ENCODE measurements around the gene PPP2R3A. TPM values are rescaled to one million over a fixed set of nuclear protein-coding genes. Genes with fewer than 3 reads are reported as not detected.

PPP2R3A gene
- total and polyA plus RNA-seq, 2 donors from 2014 or later: 16.6 to 71.9 TPM

DNA sequence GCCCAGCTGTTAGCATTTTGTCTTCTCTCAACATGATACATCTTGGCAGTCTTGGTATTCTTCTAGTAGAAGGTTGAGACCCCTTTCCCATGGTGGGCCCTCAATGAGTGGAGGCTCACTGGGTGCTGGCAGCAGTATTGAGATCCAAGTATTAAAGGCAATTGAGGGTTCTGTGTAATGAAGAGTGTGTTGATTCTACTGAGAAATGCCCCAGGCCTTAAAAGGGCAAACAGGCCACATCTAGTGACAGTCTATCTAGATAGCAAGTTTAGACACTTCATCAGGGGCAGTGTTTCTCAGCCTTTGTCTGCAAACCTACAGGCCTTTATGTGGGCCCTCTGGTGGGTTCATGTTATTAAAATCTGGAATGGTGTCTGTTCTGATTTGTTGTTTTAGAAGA is 9.5 kb downstream of the PPP2R3A start:
- no peak for DNase-seq
- no peak for TF ChIP-seq CTCF (IDR thresholded peaks at IDR 0.05; ENCODE audit: borderline replicate concordance, extremely low read depth, insufficient read depth)
- H3K9ac ChIP-seq (ENCODE audit: low read length in 3 of 3): no peak overlapping the region
- no peaks in the 10 kb centered on the region for H3K36me3 ChIP-seq (ENCODE audit: control insufficient read depth in 2 of 3, insufficient read depth in 3 of 3, low read length in 3 of 3)
- H3K4me3 ChIP-seq (ENCODE audit: low read length in 3 of 3): no peak overlapping the region
- peaks cover 0 to 29% (median 14%) of the 10 kb centered on the region in 3 donors for H3K4me1 ChIP-seq (ENCODE audit: control insufficient read depth in 2 of 3, insufficient read depth in 2 of 3, low read depth in 1 of 3, low read length in 3 of 3)
- H3K27ac ChIP-seq (ENCODE audit: low read depth in 2 of 2, low read length in 2 of 2): peak overlapping the region in 1 of 2 donors; percentile 9
- H3K9me3 ChIP-seq (ENCODE audit: control insufficient read depth in 2 of 3, insufficient read depth in 1 of 3, low read length in 3 of 3): no peaks in the 10 kb centered on the region
- H3K27me3 ChIP-seq (ENCODE audit: control insufficient read depth, insufficient read depth, low read length): no peaks in the 10 kb centered on the region
- intact Hi-C loops (cut with DNase I): no loop called here
- FAIRE-seq: no peak

GRCh38 chr3:135975536-135975935 is 10.0 kb downstream of the PPP2R3A start:
- Histone ChIP-seq H3K27ac (ENCODE audit: low read depth in 2 of 2, low read length in 2 of 2) (no peak overlapping the region), H3K4me1 (ENCODE audit: control insufficient read depth in 2 of 3, insufficient read depth in 2 of 3, low read depth in 1 of 3, low read length in 3 of 3) (peaks cover 0 to 25% (median 14%) of the 10 kb centered on the region in 3 donors), H3K9me3 (ENCODE audit: control insufficient read depth in 2 of 3, insufficient read depth in 1 of 3, low read length in 3 of 3) (no peaks in the 10 kb centered on the region), H3K4me3 (ENCODE audit: low read length in 3 of 3) (no peak overlapping the region), H3K27me3 (ENCODE audit: control insufficient read depth, insufficient read depth, low read length) (no peaks in the 10 kb centered on the region), H3K9ac (ENCODE audit: low read length in 3 of 3) (no peak overlapping the region), H3K36me3 (ENCODE audit: control insufficient read depth in 2 of 3, insufficient read depth in 3 of 3, low read length in 3 of 3) (no peaks in the 10 kb centered on the region)
- FAIRE-seq (no peak), DNase-seq (no peak)
- no peak for TF ChIP-seq CTCF (IDR thresholded peaks at IDR 0.05; ENCODE audit: borderline replicate concordance, extremely low read depth, insufficient read depth)
- intact Hi-C loops (cut with DNase I): no loop called here

DNA sequence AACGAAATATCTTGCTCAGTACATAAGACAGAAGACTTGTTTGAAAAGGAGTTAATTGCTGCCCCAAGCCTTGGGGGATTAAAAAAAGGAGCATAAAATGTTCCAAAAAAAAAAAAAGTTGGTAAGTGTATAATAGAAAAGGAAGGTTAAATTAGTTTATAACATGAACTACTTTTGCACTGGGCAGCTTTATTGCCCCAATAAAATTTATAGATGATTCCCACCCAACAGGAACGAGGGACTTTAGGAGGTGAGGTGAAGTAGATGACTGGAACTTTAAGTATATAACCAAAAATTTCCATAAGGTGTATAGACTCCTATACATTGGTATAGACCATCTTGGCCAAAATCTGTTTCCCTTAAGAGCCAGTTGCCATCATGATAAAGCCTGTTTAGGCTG is 14.8 kb downstream of the PPP2R3A start:
- FAIRE-seq (no peak), DNase-seq (no peak)
- no peaks in the 10 kb centered on the region for H3K9me3 ChIP-seq (ENCODE audit: control insufficient read depth in 2 of 3, insufficient read depth in 1 of 3, low read length in 3 of 3)
- intact Hi-C loops (cut with DNase I): no loop called here
- H3K4me1 ChIP-seq (ENCODE audit: control insufficient read depth in 2 of 3, insufficient read depth in 2 of 3, low read depth in 1 of 3, low read length in 3 of 3): peaks cover 0 to 13% (median 12%) of the 10 kb centered on the region in 3 donors
- no peaks in the 10 kb centered on the region for H3K36me3 ChIP-seq (ENCODE audit: control insufficient read depth in 2 of 3, insufficient read depth in 3 of 3, low read length in 3 of 3)
- no peak overlapping the region for H3K4me3 ChIP-seq (ENCODE audit: low read length in 3 of 3)
- H3K9ac ChIP-seq (ENCODE audit: low read length in 3 of 3): no peak overlapping the region
- no peaks in the 10 kb centered on the region for H3K27me3 ChIP-seq (ENCODE audit: control insufficient read depth, insufficient read depth, low read length)
- TF ChIP-seq CTCF (IDR thresholded peaks at IDR 0.05; ENCODE audit: borderline replicate concordance, extremely low read depth, insufficient read depth): no peak
- H3K27ac ChIP-seq (ENCODE audit: low read depth in 2 of 2, low read length in 2 of 2): no peak overlapping the region

All from kidney (tissue), 14 donors.